HepG2 (cell line): Measurements from ENCODE around the gene ACOXL. TPM values are rescaled to one million over a fixed set of nuclear protein-coding genes. Genes with fewer than 3 reads are reported as not detected.

Source experiments
- ATAC-seq: fragments of 200-7000 bp; cut with Tn5 transposase; 3 replicates; pipeline ENCODE4 v1.9.1; 2020; ENCODE audit warnings: mild to moderate bottlenecking, moderate library complexity
- BruUV-seq: library from RNA; stranded (reverse); fragments of 400-500 nt; replicated peaks from 2 replicates; lab custom pipeline; 2021; lab: Mats Ljungman, UMichigan
- CTCF ChIA-PET: fragments of 300-600 bp; formaldehyde crosslinking; extraction: SDS; loops from one replicate; lab custom pipeline; 2021; ENCODE audit warnings: low total read pairs, inconsistent platforms, low intra/inter-chr PET ratio; lab: Yijun Ruan, JAX
- POLR2A ChIA-PET: fragments of 350-600 bp; sonication (Branson Sonifier 250); formaldehyde crosslinking; loops from one replicate; lab custom pipeline; 2020; ENCODE audit warnings: antibody characterized with exemption, inconsistent platforms; lab: Yijun Ruan, JAX
- DNase-seq: peaks from one replicate; pipeline ENCODE4 v3.0.0-alpha.2; 2015; ENCODE audit warnings: low spot score
- FAIRE-seq: peaks from 3 replicates; lab custom pipeline; 2011; peaks lifted over from hg19 to GRCh38; lab: Jason Lieb, UNC
- H2AFZ ChIP-seq: one replicate; pipeline ENCODE4 v1.6.1; 2011; ENCODE audit warnings: low read length, inconsistent platforms
- H3K27ac ChIP-seq: fragments of 300-600 bp; 3 replicates; pipeline ENCODE4 v1.8.0; 2011; ENCODE audit warnings: mixed run types, mild to moderate bottlenecking, mixed read lengths, low read length, inconsistent platforms; ENCODE audit not compliant: insufficient read depth; ENCODE audit errors: extremely low read length
- H3K27me3 ChIP-seq, 2 experiments: fragments of 200-600 bp in 1 of 2; 2 replicates in 1 of 2; 3 replicates in 1 of 2; pipeline versions ENCODE4 v1.6.0 to v1.8.0; 2011; ENCODE audit warnings: low read length in 2 of 2, mild to moderate bottlenecking in 2 of 2, moderate library complexity in 2 of 2, inconsistent platforms in 1 of 2; ENCODE audit not compliant: insufficient read depth in 2 of 2, control insufficient read depth in 1 of 2
- H3K36me3 ChIP-seq, 2 experiments: fragments of 200-600 bp in 1 of 2; replicated peaks in 1 of 2; 2 replicates in 1 of 2; 3 replicates in 1 of 2; pipeline versions ENCODE4 v1.5.1 to v1.8.0; 2011; ENCODE audit warnings: low read length in 2 of 2, inconsistent platforms in 1 of 2; ENCODE audit not compliant: insufficient read depth in 2 of 2, control insufficient read depth in 1 of 2
- H3K4me1 ChIP-seq: 2 replicates; pipeline ENCODE4 v1.5.1; 2012; ENCODE audit warnings: low read length, inconsistent platforms; ENCODE audit not compliant: insufficient read depth
- H3K4me2 ChIP-seq: 2 replicates; pipeline ENCODE4 v1.6.0; 2011; ENCODE audit warnings: low read depth, low read length, inconsistent platforms
- H3K4me3 ChIP-seq, 3 experiments: fragments of 200-600 bp in 1 of 3; sonication (generic), shearing (Covaris generic) in 1 of 3; replicated peaks in 1 of 3; 2 replicates each; pipeline ENCODE4 v1.5.1; 2011 to 2016; ENCODE audit warnings: low read length in 3 of 3, inconsistent platforms in 2 of 3, low read depth in 2 of 3, mild to moderate bottlenecking in 2 of 3, control low read depth in 1 of 3, mixed read lengths in 1 of 3; ENCODE audit not compliant: insufficient read depth in 1 of 3
- H3K79me2 ChIP-seq: one replicate; pipeline ENCODE4 v1.6.1; 2011; ENCODE audit warnings: low read length, inconsistent platforms; ENCODE audit not compliant: insufficient read depth
- H3K9ac ChIP-seq: 2 replicates; pipeline ENCODE4 v1.6.0; 2011; ENCODE audit warnings: mild to moderate bottlenecking, low read depth, low read length, inconsistent platforms; ENCODE audit not compliant: insufficient read depth
- H3K9me3 ChIP-seq: 2 replicates; pipeline ENCODE4 v1.5.1; 2012; ENCODE audit warnings: mild to moderate bottlenecking, low read length
- H4K20me1 ChIP-seq: 2 replicates; pipeline ENCODE4 v1.6.0; 2011; ENCODE audit warnings: inconsistent platforms, mild to moderate bottlenecking, low read length, moderate library complexity; ENCODE audit not compliant: insufficient read depth
- HNRNPK ChIP-seq: fragments of 200-400 bp; formaldehyde crosslinking; IDR thresholded peaks from 2 replicates; pipeline ENCODE4 v1.6.1; 2018; ENCODE audit warnings: low read length, low read depth, moderate library complexity, mild to moderate bottlenecking; ENCODE audit not compliant: poor library complexity, severe bottlenecking
- HOXA5 ChIP-seq: sonication (generic); formaldehyde crosslinking; IDR thresholded peaks from 2 replicates; pipeline ENCODE4 v1.4.0; 2020; ENCODE audit warnings: missing genetic modification reagents
- ISL2 ChIP-seq: sonication (generic); formaldehyde crosslinking; IDR thresholded peaks from 2 replicates; pipeline ENCODE4 v1.5.0; 2020; ENCODE audit warnings: missing genetic modification reagents
- NKX3-1 ChIP-seq: sonication (generic); formaldehyde crosslinking; IDR thresholded peaks from 2 replicates; pipeline ENCODE4 v1.5.0; 2020; ENCODE audit warnings: missing genetic modification reagents
- PHF8 ChIP-seq: sonication (generic); formaldehyde crosslinking; IDR thresholded peaks from 2 replicates; pipeline ENCODE4 v1.5.0; 2020; ENCODE audit warnings: missing genetic modification reagents
- SOX5 ChIP-seq: IDR thresholded peaks from 2 replicates; pipeline ENCODE4 v1.6.1; 2016; ENCODE audit warnings: borderline replicate concordance
- ZNF256 ChIP-seq: sonication (generic); formaldehyde crosslinking; conservative IDR thresholded peaks from 2 replicates; pipeline ENCODE4 v1.4.0; 2020; ENCODE audit warnings: missing genetic modification reagents
- ZNF552 ChIP-seq: sonication (generic); formaldehyde crosslinking; IDR thresholded peaks from 2 replicates; pipeline ENCODE4 v1.9.0; 2022; ENCODE audit warnings: missing genetic modification reagents, mild to moderate bottlenecking, borderline replicate concordance
- WGBS: methylation state at CpG from one replicate; pipeline ENCODE4 v1.1.6; 2017; ENCODE audit warnings: low lambda C conversion rate; 5-methylcytosine and 5-hydroxymethylcytosine counted together
- in situ Hi-C: cut with HindIII; loops from 2 replicates; pipeline ENCODE4 v1.10.0; 2017; ENCODE audit warnings: low pct_unique_long_range_greater_than_20kb; ENCODE audit not compliant: extremely low pct_ligation_motif_present
- intact Hi-C: fragments of 100-400 bp; cut with micrococcal nuclease; formaldehyde crosslinking; loops from one replicate; pipeline ENCODE4 v1.10.0; 2022; ENCODE audit not compliant: unreplicated experiment
- polyA plus RNA-seq, 8 experiments: library from polyadenylated mRNA; depleted of rRNA in 3 of 8; stranded (reverse) in 7 of 8; unstranded in 1 of 8; fragments of >200 nt; fragmentation: Illumina TruSeq in 4 of 8; extraction: Trizol in 4 of 8; gene quantifications; 2 replicates each; pipeline versions ENCODE4 v1.2.1 to v1.2.3, GENCODE V29; 2011 to 2016; ENCODE audit warnings: low read depth in 4 of 8, missing spikeins in 1 of 8, mixed read lengths in 1 of 8; ENCODE audit not compliant: insufficient read depth in 1 of 8
- total RNA-seq, 5 experiments: library from RNA; depleted of rRNA; stranded (reverse); fragments of >200 nt; fragmentation: Illumina TruSeq; extraction: Trizol; gene quantifications; 2 replicates each; pipeline ENCODE4 v1.2.3, GENCODE V29; 2016; ENCODE audit warnings: low read depth in 1 of 5
- TF ChIP-seq, protein P1 (sequence below): sonication (generic); formaldehyde crosslinking; IDR thresholded peaks from 2 replicates; pipeline ENCODE4 v1.5.1; 2020; ENCODE audit warnings: missing genetic modification reagents, mild to moderate bottlenecking, borderline replicate concordance
- TF ChIP-seq, protein P2 (sequence below): sonication (generic); formaldehyde crosslinking; IDR thresholded peaks from 2 replicates; pipeline ENCODE4 v1.4.0; 2020; ENCODE audit warnings: mild to moderate bottlenecking, missing genetic modification reagents

The ACOXL gene
- total and polyA plus RNA-seq, 2 of the 13 experiments (the other 11 are each of a cell fraction or from before 2014, with no cell fraction given): not detected

DNA sequence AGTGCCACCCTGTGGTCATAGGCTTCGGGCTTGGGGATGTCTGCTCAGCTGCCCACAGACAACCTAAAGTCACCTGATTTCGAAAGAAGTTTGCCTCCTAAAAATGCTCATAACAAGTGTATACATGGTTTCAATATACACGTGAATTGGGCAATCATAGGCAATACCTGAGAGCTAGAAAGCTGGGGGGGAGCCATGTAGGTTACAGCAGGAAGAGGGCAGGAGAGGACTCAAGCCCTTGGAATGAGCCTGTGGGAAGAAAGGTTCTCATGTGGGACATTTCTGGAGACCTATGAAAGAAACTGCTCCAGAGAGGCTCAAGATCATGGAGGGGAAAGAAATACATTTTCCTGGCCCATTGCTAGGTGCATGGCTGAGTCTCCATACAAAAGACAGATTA, 109.7 kb downstream of the ACOXL start (continued):
- TF ChIP-seq, protein P1, sequence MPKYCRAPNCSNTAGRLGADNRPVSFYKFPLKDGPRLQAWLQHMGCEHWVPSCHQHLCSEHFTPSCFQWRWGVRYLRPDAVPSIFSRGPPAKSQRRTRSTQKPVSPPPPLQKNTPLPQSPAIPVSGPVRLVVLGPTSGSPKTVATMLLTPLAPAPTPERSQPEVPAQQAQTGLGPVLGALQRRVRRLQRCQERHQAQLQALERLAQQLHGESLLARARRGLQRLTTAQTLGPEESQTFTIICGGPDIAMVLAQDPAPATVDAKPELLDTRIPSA (CRISPR knock-in tag): no peak
- no peak for TF ChIP-seq NKX3-1 (CRISPR knock-in tag)
- TF ChIP-seq, protein P2, sequence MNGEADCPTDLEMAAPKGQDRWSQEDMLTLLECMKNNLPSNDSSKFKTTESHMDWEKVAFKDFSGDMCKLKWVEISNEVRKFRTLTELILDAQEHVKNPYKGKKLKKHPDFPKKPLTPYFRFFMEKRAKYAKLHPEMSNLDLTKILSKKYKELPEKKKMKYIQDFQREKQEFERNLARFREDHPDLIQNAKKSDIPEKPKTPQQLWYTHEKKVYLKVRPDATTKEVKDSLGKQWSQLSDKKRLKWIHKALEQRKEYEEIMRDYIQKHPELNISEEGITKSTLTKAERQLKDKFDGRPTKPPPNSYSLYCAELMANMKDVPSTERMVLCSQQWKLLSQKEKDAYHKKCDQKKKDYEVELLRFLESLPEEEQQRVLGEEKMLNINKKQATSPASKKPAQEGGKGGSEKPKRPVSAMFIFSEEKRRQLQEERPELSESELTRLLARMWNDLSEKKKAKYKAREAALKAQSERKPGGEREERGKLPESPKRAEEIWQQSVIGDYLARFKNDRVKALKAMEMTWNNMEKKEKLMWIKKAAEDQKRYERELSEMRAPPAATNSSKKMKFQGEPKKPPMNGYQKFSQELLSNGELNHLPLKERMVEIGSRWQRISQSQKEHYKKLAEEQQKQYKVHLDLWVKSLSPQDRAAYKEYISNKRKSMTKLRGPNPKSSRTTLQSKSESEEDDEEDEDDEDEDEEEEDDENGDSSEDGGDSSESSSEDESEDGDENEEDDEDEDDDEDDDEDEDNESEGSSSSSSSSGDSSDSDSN (CRISPR knock-in tag): no peak
- no peak for TF ChIP-seq ISL2 (CRISPR knock-in tag)
- TF ChIP-seq SOX5 (CRISPR knock-in tag): no peak
- TF ChIP-seq ZNF256 (CRISPR knock-in tag): no peak

DNA sequence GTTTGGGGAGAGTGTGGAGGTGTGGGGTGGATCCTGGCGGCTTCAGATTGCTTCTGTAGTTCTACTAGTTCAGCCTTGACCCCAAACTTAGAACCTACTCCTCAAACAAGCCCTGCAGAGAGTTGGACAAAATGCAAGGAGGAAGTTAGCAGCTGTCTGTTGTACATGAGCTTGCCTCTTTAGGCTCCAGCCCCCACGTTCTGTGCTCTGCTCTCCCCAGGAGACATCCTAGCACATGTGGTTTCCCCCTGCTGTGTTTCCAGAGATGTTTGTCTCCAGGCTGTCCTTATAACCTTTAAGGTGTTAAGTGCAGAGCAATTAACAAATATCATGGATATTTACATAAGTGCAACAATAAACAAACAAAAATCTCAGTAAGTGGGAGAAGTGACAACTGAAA, 111.1 kb downstream of the ACOXL start:
- Histone ChIP-seq H3K36me3 (no peaks in the 10 kb centered on the region), H4K20me1 (no peaks in the 10 kb centered on the region), H3K79me2 (no peaks in the 10 kb centered on the region), H3K27me3 (peaks cover 3 to 35% of the 10 kb centered on the region in 2 experiments; a peak in 4 of 5 replicates), H3K4me3 (no peak overlapping the region), H3K27ac (no peak overlapping the region), H2AFZ (no peak overlapping the region), H3K9me3 (no peaks in the 10 kb centered on the region), H3K9ac (no peak overlapping the region), H3K4me1 (peaks cover under 1% of the 10 kb centered on the region; the same call in 1 of the 2 replicates), H3K4me2 (no peak overlapping the region)
- no peak for TF ChIP-seq PHF8 (CRISPR knock-in tag)
- TF ChIP-seq HNRNPK: no peak
- no peak for TF ChIP-seq HOXA5 (CRISPR knock-in tag)
- TF ChIP-seq ZNF552: no peak
- no TSS peak for BruUV-seq
- 0% methylated on average over 2 of the region's 2 CpGs for WGBS
- no peak for FAIRE-seq
- intact Hi-C loops (no loop called here), in situ Hi-C loops (no loop called here)
- DNase-seq: no peak
- POLR2A ChIA-PET: no interaction called here
- CTCF ChIA-PET: no interaction called here
- ATAC-seq: no peak
